ENCODE data around the gene FRAS1. TPM values are rescaled to one million over a fixed set of nuclear protein-coding genes. Genes with fewer than 3 reads are reported as not detected.

FRAS1 gene
- total and polyA plus RNA-seq, 2 donors (not counting 3 experiments of a cell fraction or from before 2014, with no cell fraction given) = 1.4 to 3.6 TPM

GRCh38 chr4:78409612-78410202 lies 352.6 kb downstream of the FRAS1 start:
- CTCF ChIA-PET = no interaction called here
- intact Hi-C loops (cut with micrococcal nuclease) = no loop called here

GRCh38 chr4:78410225-78410624 lies 353.1 kb downstream of the FRAS1 start:
- ChIA-PET CTCF (interaction anchor here (0.7 kb wide), 1 partner anchor 196 kb away, joined by 3 read pairs; no protein-coding TSS in a partner anchor), POLR2A (no interaction called here)
- Histone ChIP-seq H3K27me3 (ENCODE audit: control insufficient read depth in 2 of 2, insufficient read depth in 2 of 2, low read length in 2 of 2) (no peaks in the 10 kb centered on the region), H3K36me3 (ENCODE audit: control insufficient read depth in 2 of 2, extremely low read depth in 1 of 2, insufficient read depth in 2 of 2, low read length in 2 of 2) (no peaks in the 10 kb centered on the region), H3K4me3 (replicated peaks in 1 of 3; ENCODE audit: insufficient read depth in 1 of 3, low read depth in 1 of 3, low read length in 3 of 3) (no peak overlapping the region), H3K4me1 (ENCODE audit: control insufficient read depth, extremely low read depth, insufficient read depth, low read length) (no peaks in the 10 kb centered on the region), H3K9me3 (replicated peaks; ENCODE audit: control insufficient read depth, insufficient read depth, low read length) (no peaks in the 10 kb centered on the region), H3K9ac (replicated peaks; ENCODE audit: extremely low read depth, insufficient read depth, low read length) (no peak overlapping the region), H3K79me2 (ENCODE audit: control insufficient read depth, insufficient read depth, low read length) (no peaks in the 10 kb centered on the region), H4K20me1 (replicated peaks; ENCODE audit: control insufficient read depth, extremely low read depth, insufficient read depth, low read length) (no peaks in the 10 kb centered on the region), H3K4me2 (ENCODE audit: insufficient read depth, low read length) (no peak overlapping the region), H3K27ac (ENCODE audit: insufficient read depth, low read depth, low read length) (no peak overlapping the region), H2AFZ (ENCODE audit: low read depth, low read length) (no peak overlapping the region), H3K9me1 (replicated peaks; ENCODE audit: control insufficient read depth, extremely low read depth, insufficient read depth, low read length) (no peaks in the 10 kb centered on the region)
- no TSS peak for BruUV-seq (replicated peaks)
- dilution Hi-C loops (cut with MboI; ENCODE audit: extremely low pct_ligation_motif_present, low sequenced_read_pairs) (no loop called here), intact Hi-C loops (cut with micrococcal nuclease) (no loop called here)
- FAIRE-seq (no peak), DNase-seq (ENCODE audit: low read depth, low spot score) (no peak)
- TF ChIP-seq FOS (IDR thresholded peaks at IDR 0.05; ENCODE audit: borderline replicate concordance, insufficient read depth, low read length) (no peak), CTCF (IDR thresholded peaks at IDR 0.05; ENCODE audit: extremely low read depth in 1 of 2, insufficient read depth in 1 of 2, low read depth in 1 of 2, low read length in 2 of 2) (no peak), POLR2AphosphoS5 (IDR thresholded peaks at IDR 0.05; ENCODE audit: insufficient read depth, low read depth, low read length) (no peak), POLR2A (IDR thresholded peaks at IDR 0.05; ENCODE audit: low read depth, low read length) (no peak), JUN (IDR thresholded peaks at IDR 0.05; ENCODE audit: borderline replicate concordance, insufficient read depth, insufficient read length, low read depth) (no peak)

More at GRCh38 chr4:78409612-78410202, 352.6 kb downstream of the FRAS1 start:
- no peak overlapping the region for H2AFZ ChIP-seq (ENCODE audit: low read depth, low read length)
- no peaks in the 10 kb centered on the region for H3K9me3 ChIP-seq (replicated peaks; ENCODE audit: control insufficient read depth, insufficient read depth, low read length)
- no peak overlapping the region for H3K9ac ChIP-seq (replicated peaks; ENCODE audit: extremely low read depth, insufficient read depth, low read length)
- no peaks in the 10 kb centered on the region for H3K36me3 ChIP-seq (ENCODE audit: control insufficient read depth in 2 of 2, extremely low read depth in 1 of 2, insufficient read depth in 2 of 2, low read length in 2 of 2)
- no peaks in the 10 kb centered on the region for H3K27me3 ChIP-seq (ENCODE audit: control insufficient read depth in 2 of 2, insufficient read depth in 2 of 2, low read length in 2 of 2)
- H3K9me1 ChIP-seq (replicated peaks; ENCODE audit: control insufficient read depth, extremely low read depth, insufficient read depth, low read length) = no peaks in the 10 kb centered on the region
- dilution Hi-C loops (cut with MboI; ENCODE audit: extremely low pct_ligation_motif_present, low sequenced_read_pairs) = no loop called here
- DNase-seq (ENCODE audit: low read depth, low spot score) (no peak), FAIRE-seq (no peak)
- no peaks in the 10 kb centered on the region for H4K20me1 ChIP-seq (replicated peaks; ENCODE audit: control insufficient read depth, extremely low read depth, insufficient read depth, low read length)
- TF ChIP-seq POLR2A (IDR thresholded peaks at IDR 0.05; ENCODE audit: low read depth, low read length) = no peak
- TF ChIP-seq EZH2 (IDR thresholded peaks at IDR 0.05; ENCODE audit: borderline replicate concordance, low read depth, low read length, severe bottlenecking) = no peak
- TF ChIP-seq FOS (IDR thresholded peaks at IDR 0.05; ENCODE audit: borderline replicate concordance, insufficient read depth, low read length) = no peak
- no peak for TF ChIP-seq MYC (IDR thresholded peaks at IDR 0.05; ENCODE audit: low read depth, low read length)
- TF ChIP-seq GATA2 (IDR thresholded peaks at IDR 0.05; ENCODE audit: insufficient read depth, insufficient read length, low read depth, low read length) = no peak
- no peak for TF ChIP-seq MAX (IDR thresholded peaks at IDR 0.05; ENCODE audit: insufficient read depth, insufficient read length)
- H3K4me1 ChIP-seq (ENCODE audit: control insufficient read depth, extremely low read depth, insufficient read depth, low read length) = no peaks in the 10 kb centered on the region
- no peak overlapping the region for H3K4me2 ChIP-seq (ENCODE audit: insufficient read depth, low read length)
- BruUV-seq (replicated peaks) = no TSS peak
- H3K4me3 ChIP-seq (replicated peaks in 1 of 3; ENCODE audit: insufficient read depth in 1 of 3, low read depth in 1 of 3, low read length in 3 of 3) = no peak overlapping the region
- H3K79me2 ChIP-seq (ENCODE audit: control insufficient read depth, insufficient read depth, low read length) = no peaks in the 10 kb centered on the region
- no peak overlapping the region for H3K27ac ChIP-seq (ENCODE audit: insufficient read depth, low read depth, low read length)
- POLR2A ChIA-PET = no interaction called here

All from endothelial cell of umbilical vein (primary cell).